Stimulated activated CD4-positive, alpha-beta T cell treated with anti-CD3 and anti-CD28 coated beads, TNF-alpha, amount 100 ng/mL, for 4 hours (primary cell): ENCODE measurements around the gene S100B.
A peak's percentile ranks its signal among the peaks of the same experiment; 100 is the strongest.

Source experiments
- DNase-seq, 3 experiments: peaks; one replicate each; pipeline ENCODE4 v3.0.0-alpha.2; 2020; ENCODE audit warnings: low read depth in 3 of 3

The S100B gene

GRCh38 chr21:46560568-46561444 lies 44.1 kb downstream of the S100B start:
- no peak for DNase-seq

DNA sequence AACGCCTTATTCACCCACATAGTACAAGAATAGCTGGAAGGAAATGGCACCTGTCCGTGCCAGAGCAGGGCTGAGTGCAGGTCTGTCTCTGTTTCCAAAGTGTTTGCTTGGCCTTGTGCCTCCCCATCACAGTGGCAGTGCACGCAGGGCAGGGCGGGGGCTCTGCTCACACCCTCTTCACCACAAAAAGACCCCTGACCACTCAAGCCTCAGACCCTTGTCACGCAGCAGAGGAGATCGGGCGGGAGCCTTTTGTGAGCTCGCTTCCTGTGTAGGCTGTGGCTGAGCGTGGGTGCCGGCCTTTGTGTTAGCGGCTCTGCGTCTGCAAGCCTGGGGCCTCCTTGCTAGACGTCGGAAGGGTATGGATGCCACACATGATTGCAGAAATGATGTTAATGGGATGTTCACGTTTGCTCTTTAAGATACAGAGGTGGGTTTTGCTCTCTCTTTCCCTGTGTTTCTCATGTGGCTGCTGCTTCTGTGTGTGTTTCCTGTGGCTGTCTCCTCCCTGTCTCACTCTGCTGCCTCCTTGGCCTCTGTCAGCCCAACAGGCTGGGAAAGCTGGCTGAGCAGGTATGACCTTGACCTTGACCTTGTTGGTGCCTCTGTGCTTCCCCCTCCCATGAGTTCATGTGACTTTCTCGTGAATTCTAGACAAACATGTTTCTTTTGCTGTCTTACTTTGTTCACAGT lies 45.4 kb downstream of the S100B start:
- peak; percentile 24 to 40 (median 34) for DNase-seq

- no peak for DNase-seq
These were observed 46.9 kb downstream of the S100B start for GRCh38 chr21:46557919-46558392.

- DNase-seq: no peak
These were observed 47.4 kb downstream of the S100B start for GRCh38 chr21:46557469-46557868.

DNA sequence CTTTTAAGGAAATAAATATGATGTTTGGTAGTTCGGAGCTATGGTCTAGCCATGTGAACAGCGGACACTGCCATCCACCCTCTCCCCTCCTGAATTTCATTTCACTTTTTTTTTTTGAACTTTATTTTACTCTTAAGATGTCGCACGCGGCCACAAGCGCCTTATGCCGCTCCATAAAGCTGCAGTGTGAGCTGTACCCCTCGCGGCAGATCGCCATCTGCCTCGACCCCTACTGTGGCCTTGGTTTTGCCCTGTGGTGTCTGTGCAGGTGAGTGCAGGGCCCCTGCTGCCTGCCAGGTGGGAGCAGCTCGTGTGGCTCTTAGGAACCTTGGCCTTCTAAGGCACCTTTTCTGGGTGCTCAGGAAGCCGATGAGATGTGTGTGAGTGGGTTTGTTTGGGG lies 48.1 kb downstream of the S100B start:
- no peak for DNase-seq

DNA sequence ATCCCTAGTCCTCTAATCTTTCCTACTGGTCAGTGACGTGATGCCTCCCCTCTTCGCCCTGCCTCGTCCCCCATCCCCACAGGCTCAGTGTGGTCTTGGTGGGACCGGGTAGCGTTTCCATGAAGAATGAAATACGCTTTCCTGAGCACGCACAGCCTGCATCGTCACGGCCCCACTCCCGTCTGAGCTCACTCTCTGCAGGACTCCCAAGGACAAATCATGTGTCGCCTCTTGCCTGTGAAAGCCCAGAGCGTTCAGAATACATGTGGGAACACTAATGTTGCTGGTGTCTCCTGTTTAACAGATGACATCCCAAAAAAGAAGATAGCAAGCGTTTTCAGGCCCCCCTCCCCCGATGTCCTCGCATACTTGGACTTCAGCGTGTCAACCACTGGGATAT lies 49.2 kb downstream of the S100B start:
- DNase-seq: no peak

- no peak for DNase-seq
These were observed 49.7 kb downstream of the S100B start for GRCh38 chr21:46555225-46555617.

DNA sequence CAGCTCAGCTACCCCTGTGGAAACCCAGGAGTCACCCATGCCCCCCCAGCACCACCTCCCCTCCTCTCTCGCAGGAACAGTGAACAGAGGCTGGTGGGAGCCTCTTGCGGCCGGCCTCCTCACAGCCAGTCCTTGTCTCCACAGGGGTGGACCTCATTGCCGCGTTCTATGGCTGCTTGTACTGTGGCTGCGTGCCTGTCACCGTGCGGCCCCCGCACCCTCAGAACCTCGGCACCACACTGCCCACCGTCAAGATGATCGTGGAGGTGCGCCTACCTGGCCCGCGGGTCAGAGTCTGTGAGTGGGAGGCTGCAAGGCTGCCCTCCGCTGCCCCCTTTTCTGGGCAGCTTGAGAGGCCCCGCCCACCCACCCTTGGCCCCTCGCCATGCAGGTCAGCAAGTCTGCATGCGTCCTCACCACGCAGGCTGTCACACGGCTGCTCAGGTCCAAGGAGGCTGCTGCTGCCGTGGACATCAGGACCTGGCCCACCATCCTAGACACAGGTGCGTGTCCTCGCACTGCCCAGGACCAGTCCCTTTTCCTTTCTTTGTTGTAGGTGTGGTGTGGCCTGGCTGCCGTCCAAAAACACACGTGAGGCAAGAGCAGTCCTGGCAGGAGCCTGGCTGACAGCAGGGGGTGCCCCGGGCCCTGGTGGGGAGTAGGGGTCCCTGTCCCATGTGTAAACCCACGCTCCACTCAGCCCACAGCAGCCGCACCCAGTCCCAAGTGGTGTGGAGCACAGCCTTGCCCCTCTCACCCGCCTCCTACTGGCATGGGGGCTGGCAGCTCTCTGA lies 50.3 kb downstream of the S100B start:
- no peak for DNase-seq

- DNase-seq: no peak
These were observed 50.9 kb downstream of the S100B start for GRCh38 chr21:46553993-46554392.

DNA sequence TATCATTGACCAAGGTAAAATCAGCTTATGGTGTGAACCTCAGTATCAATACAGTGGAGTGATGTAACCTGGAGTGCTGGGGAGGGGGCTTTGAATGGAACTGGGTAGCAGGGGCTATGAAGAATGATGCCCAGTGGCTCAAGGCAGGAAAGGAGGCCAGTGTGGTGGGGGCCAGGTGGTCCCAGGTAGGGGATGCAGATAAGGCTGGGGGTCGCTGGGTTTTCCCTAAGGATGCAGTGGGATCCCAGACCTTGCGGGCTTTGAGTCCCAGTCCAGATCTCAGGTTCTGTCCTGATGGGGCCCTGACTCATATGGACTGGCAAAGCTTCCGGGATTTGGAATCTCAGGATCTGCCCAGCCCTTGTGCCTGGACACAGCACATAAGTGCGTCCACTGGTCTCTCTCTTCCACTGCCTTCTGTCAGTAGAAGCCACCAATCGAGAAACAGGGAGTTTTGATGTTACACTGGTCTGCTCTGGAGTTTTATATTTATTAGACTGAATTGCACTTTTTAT lies 52.0 kb downstream of the S100B start:
- no peak for DNase-seq

DNA sequence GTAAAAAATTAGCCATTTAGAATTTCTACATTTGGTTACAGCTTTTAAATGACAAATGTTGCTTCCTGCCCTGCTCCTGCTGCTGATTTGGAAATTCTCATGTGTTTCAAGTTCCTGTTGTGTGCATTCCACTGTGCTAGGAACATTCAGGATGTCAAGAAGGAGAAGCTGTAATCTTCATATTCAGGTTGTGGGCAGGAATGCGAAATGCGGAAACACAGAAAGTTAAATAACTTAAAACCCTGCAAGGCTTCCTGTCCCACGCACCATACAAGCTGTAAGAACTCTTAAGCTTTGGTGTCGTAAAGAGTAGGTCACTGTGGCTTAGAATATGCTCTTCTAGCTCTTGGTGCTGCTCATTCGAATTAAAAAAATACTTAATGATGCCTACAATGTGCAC lies 52.6 kb downstream of the S100B start:
- no peak for DNase-seq

DNA sequence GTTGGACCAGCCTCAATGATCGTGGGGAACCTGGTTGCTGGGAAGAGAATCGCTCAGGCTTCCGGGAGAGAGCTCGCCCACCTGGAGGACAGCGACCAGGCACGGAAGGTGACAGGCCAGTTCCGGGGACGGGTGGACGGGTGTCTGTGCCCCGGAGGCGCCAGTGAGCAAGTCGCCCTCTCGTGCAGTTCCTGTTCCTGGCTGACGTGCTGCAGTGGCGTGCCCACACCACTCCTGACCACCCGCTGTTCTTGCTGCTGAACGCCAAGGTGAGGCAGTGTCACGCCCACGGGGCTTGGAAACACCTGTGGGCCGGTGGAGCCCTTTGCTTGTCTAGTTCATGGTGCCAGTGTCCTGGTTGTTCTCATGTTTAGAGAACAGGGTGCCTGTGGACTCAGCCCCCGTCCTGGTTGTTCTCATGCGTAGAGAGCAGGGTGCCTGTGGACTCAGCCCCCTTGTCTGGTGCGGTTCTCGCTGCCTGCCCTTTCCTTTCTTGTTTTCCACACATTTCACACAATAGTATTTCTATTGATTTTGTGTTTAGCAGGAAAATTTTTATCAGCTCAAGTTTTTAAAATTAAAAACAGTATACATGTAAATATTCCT lies 53.1 kb downstream of the S100B start:
- DNase-seq: peak in 1 of 3 experiments; percentile 16

GRCh38 chr21:46550116-46550941 lies 54.6 kb downstream of the S100B start:
- DNase-seq: peak in 1 of 3 experiments; percentile 14

GRCh38 chr21:46549650-46550049 lies 55.2 kb downstream of the S100B start:
- no peak for DNase-seq
